ENCODE measurements around the gene HPCAL1.

The HPCAL1 gene

GRCh38 chr2:10467401-10467800 is 164.7 kb downstream of the HPCAL1 start:
- DNase-seq (ENCODE audit: low spot score) = no peak

GRCh38 chr2:10469301-10469700 is 166.6 kb downstream of the HPCAL1 start:
- no peak for DNase-seq (ENCODE audit: low spot score)

- no peak for DNase-seq (ENCODE audit: low spot score)
Observed at GRCh38 chr2:10469955-10470608, 167.4 kb downstream of the HPCAL1 start.

GRCh38 chr2:10471046-10471571 is 168.4 kb downstream of the HPCAL1 start:
- peak; percentile 53 for DNase-seq (ENCODE audit: low spot score)

GRCh38 chr2:10471955-10472354 is 169.3 kb downstream of the HPCAL1 start:
- no peak for DNase-seq (ENCODE audit: low spot score)

- DNase-seq (ENCODE audit: low spot score) = no peak
Observed at GRCh38 chr2:10473121-10473756, 170.5 kb downstream of the HPCAL1 start.

- no peak for DNase-seq (ENCODE audit: low spot score)
Observed at GRCh38 chr2:10475221-10475722, 172.6 kb downstream of the HPCAL1 start.

GRCh38 chr2:10475811-10476660 is 173.3 kb downstream of the HPCAL1 start:
- DNase-seq (ENCODE audit: low spot score) = no peak

GRCh38 chr2:10476723-10477442 is 174.2 kb downstream of the HPCAL1 start:
- no peak for DNase-seq (ENCODE audit: low spot score)
